ENCODE data around the gene MEGF11. TPM values are rescaled to one million over a fixed set of nuclear protein-coding genes. Genes with fewer than 3 reads are reported as not detected.

MEGF11 gene
- total RNA-seq, 6 experiments from 2014 or later: not detected

GRCh38 chr15:66101715-66102395 is 151.7 kb downstream of the MEGF11 start:
- TF ChIP-seq CTCF (IDR thresholded peaks at IDR 0.05): no peak
- H3K4me1 Mint-ChIP-seq (ENCODE audit: low read depth): no peaks in the 10 kb centered on the region
- no peak overlapping the region for H3K27ac Mint-ChIP-seq
- H3K36me3 Mint-ChIP-seq (ENCODE audit: low read depth): no peaks in the 10 kb centered on the region
- H3K4me3 Mint-ChIP-seq: no peak overlapping the region
- no peak for DNase-seq
- peaks cover 52% of the 10 kb centered on the region for H3K27me3 Mint-ChIP-seq (ENCODE audit: insufficient read depth)
- no peaks in the 10 kb centered on the region for H3K9me3 Mint-ChIP-seq

- Mint-ChIP-seq H3K9me3 (no peaks in the 10 kb centered on the region), H3K4me1 (ENCODE audit: low read depth) (no peaks in the 10 kb centered on the region), H3K4me3 (no peak overlapping the region), H3K27me3 (ENCODE audit: insufficient read depth) (peaks cover 59% of the 10 kb centered on the region), H3K36me3 (ENCODE audit: low read depth) (no peaks in the 10 kb centered on the region), H3K27ac (no peak overlapping the region)
- no peak for DNase-seq
- no peak for TF ChIP-seq CTCF (IDR thresholded peaks at IDR 0.05)
These were observed 152.8 kb downstream of the MEGF11 start for GRCh38 chr15:66100761-66101160.

GRCh38 chr15:66099950-66100671 is 153.4 kb downstream of the MEGF11 start:
- no peak for DNase-seq
- peaks cover 64% of the 10 kb centered on the region for H3K27me3 Mint-ChIP-seq (ENCODE audit: insufficient read depth)
- no peak overlapping the region for H3K4me3 Mint-ChIP-seq
- H3K27ac Mint-ChIP-seq: no peak overlapping the region
- no peaks in the 10 kb centered on the region for H3K4me1 Mint-ChIP-seq (ENCODE audit: low read depth)
- TF ChIP-seq CTCF (IDR thresholded peaks at IDR 0.05): no peak
- no peaks in the 10 kb centered on the region for H3K36me3 Mint-ChIP-seq (ENCODE audit: low read depth)
- H3K9me3 Mint-ChIP-seq: no peaks in the 10 kb centered on the region

- H3K9me3 Mint-ChIP-seq: no peaks in the 10 kb centered on the region
- DNase-seq: no peak
- no peaks in the 10 kb centered on the region for H3K36me3 Mint-ChIP-seq (ENCODE audit: low read depth)
- no peaks in the 10 kb centered on the region for H3K4me1 Mint-ChIP-seq (ENCODE audit: low read depth)
- H3K27ac Mint-ChIP-seq: no peak overlapping the region
- H3K27me3 Mint-ChIP-seq (ENCODE audit: insufficient read depth): peaks cover 67% of the 10 kb centered on the region
- no peak overlapping the region for H3K4me3 Mint-ChIP-seq
- no peak for TF ChIP-seq CTCF (IDR thresholded peaks at IDR 0.05)
These were observed 155.6 kb downstream of the MEGF11 start for GRCh38 chr15:66098022-66098363.

- Mint-ChIP-seq H3K9me3 (no peaks in the 10 kb centered on the region), H3K4me3 (no peak overlapping the region), H3K27ac (no peak overlapping the region), H3K36me3 (ENCODE audit: low read depth) (no peaks in the 10 kb centered on the region), H3K27me3 (ENCODE audit: insufficient read depth) (peaks cover 72% of the 10 kb centered on the region), H3K4me1 (ENCODE audit: low read depth) (no peaks in the 10 kb centered on the region)
- no peak for DNase-seq
- TF ChIP-seq CTCF (IDR thresholded peaks at IDR 0.05): no peak
These were observed 156.2 kb downstream of the MEGF11 start for GRCh38 chr15:66097151-66098021.

Measured in HFFc6 (cell line).